Smooth muscle cell (in vitro differentiated cells): ENCODE measurements around the gene AMY1A. TPM values are rescaled to one million over a fixed set of nuclear protein-coding genes. Genes with fewer than 3 reads are reported as not detected.
"Not testable (repeated sequence)": the region's sequence is repeated elsewhere in the genome, so short reads cannot be mapped to it uniquely, and the experiment has no call there.

ENCODE experiments used
- DNase-seq: peaks from one replicate; lab custom pipeline; 2025; ENCODE audit not compliant: unreplicated experiment; lab: John Stamatoyannopoulos, UW
- H2AFZ ChIP-seq: fragments of 200-600 bp; sonication (generic); 2 replicates; pipeline ENCODE4 v1.6.0; 2016; ENCODE audit warnings: antibody characterized with exemption, low read depth, mild to moderate bottlenecking
- H3F3A ChIP-seq: fragments of 200-600 bp; sonication (generic); 2 replicates; pipeline ENCODE4 v1.6.0; 2017; ENCODE audit warnings: antibody characterized with exemption, low read depth
- H3K27ac ChIP-seq: fragments of 200-600 bp; sonication (generic); 2 replicates; pipeline ENCODE4 v1.5.1; 2016; ENCODE audit warnings: low read depth, mild to moderate bottlenecking
- H3K27me3 ChIP-seq: fragments of 200-600 bp; sonication (generic); 2 replicates; pipeline ENCODE4 v1.6.1; 2016; ENCODE audit warnings: low read depth, mild to moderate bottlenecking
- H3K36me3 ChIP-seq: fragments of 200-600 bp; sonication (generic); 2 replicates; pipeline ENCODE4 v1.5.1; 2016; ENCODE audit warnings: low read depth
- H3K4me1 ChIP-seq: fragments of 200-600 bp; sonication (generic); 2 replicates; pipeline ENCODE4 v1.5.1; 2016; ENCODE audit warnings: low read depth
- H3K4me2 ChIP-seq: fragments of 200-600 bp; sonication (generic); 2 replicates; pipeline ENCODE4 v1.6.0; 2016; ENCODE audit warnings: mild to moderate bottlenecking
- H3K4me3 ChIP-seq: fragments of 200-600 bp; sonication (generic); 2 replicates; pipeline ENCODE4 v1.5.1; 2016; ENCODE audit warnings: mild to moderate bottlenecking
- H3K79me2 ChIP-seq: fragments of 200-600 bp; sonication (generic); 2 replicates; pipeline ENCODE4 v1.6.0; 2016; ENCODE audit warnings: low read depth, mild to moderate bottlenecking
- H3K9ac ChIP-seq: fragments of 200-600 bp; sonication (generic); 2 replicates; pipeline ENCODE4 v1.6.0; 2016; ENCODE audit warnings: low read depth
- H3K9me3 ChIP-seq: fragments of 200-600 bp; sonication (generic); replicated peaks from 2 replicates; pipeline ENCODE4 v1.5.1; 2016; ENCODE audit warnings: low read depth
- H4K20me1 ChIP-seq: fragments of 200-600 bp; sonication (generic); 2 replicates; pipeline ENCODE4 v1.6.0; 2016; ENCODE audit warnings: low read depth
- CTCF ChIP-seq: fragments of 200-600 bp; sonication (generic); IDR thresholded peaks from 2 replicates; pipeline ENCODE4 v1.5.1; 2017; ENCODE audit warnings: borderline replicate concordance, mild to moderate bottlenecking, antibody characterized with exemption; ENCODE audit not compliant: insufficient read depth, poor library complexity, severe bottlenecking
- WGBS: methylation state at CpG from one replicate; pipeline ENCODE4 v1.1.7; 2016; ENCODE audit warnings: low lambda C conversion rate; 5-methylcytosine and 5-hydroxymethylcytosine counted together
- polyA plus RNA-seq: library from polyadenylated mRNA; unstranded; fragments of >200 nt; fragmentation: Nextera tagmentation; extraction: Ambion mirVana; gene quantifications from 2 replicates; pipeline ENCODE4 v1.2.1, GENCODE V29; 2016
- total RNA-seq: library from RNA; depleted of rRNA; stranded (reverse); fragments of >200 nt; gene quantifications from 2 replicates; pipeline ENCODE4 v1.2.3, GENCODE V29; 2014

AMY1A gene
- total RNA-seq, result not detected in 2 replicates
- polyA plus RNA-seq, result not detected in 2 replicates

GRCh38 chr1:103655460-103655859, at the start of gene AMY1A:
Gene AMY1A (plus strand): TSS chr1:103655760. CDS start chr1:103656331, 571 bp downstream.
- no CpG with 5 or more reads among the region's 5 CpGs for WGBS

GRCh38 chr1:103616362-103616761, 39.2 kb upstream of the AMY1A start:
- Histone ChIP-seq H3K4me2 (no peak overlapping the region), H3K9ac (no peak overlapping the region), H3K4me3 (no peak overlapping the region), H3K79me2 (no peaks in the 10 kb centered on the region), H4K20me1 (no peaks in the 10 kb centered on the region), H2AFZ (no peak overlapping the region), H3F3A (no peaks in the 10 kb centered on the region), H3K4me1 (no peaks in the 10 kb centered on the region), H3K9me3 (no peaks in the 10 kb centered on the region), H3K36me3 (no peaks in the 10 kb centered on the region), H3K27me3 (no peaks in the 10 kb centered on the region), H3K27ac (no peak overlapping the region)
- no peak for TF ChIP-seq CTCF
- no peak for DNase-seq
- WGBS, result 89% methylated on average over 2 of the region's 2 CpGs

More at GRCh38 chr1:103655460-103655859, at the start of gene AMY1A:
- not testable (repeated sequence) for H4K20me1 ChIP-seq, H3K27ac ChIP-seq, H3F3A ChIP-seq, H2AFZ ChIP-seq, H3K9me3 ChIP-seq, H3K27me3 ChIP-seq, H3K4me1 ChIP-seq, H3K9ac ChIP-seq, DNase-seq, H3K79me2 ChIP-seq, H3K4me2 ChIP-seq, H3K36me3 ChIP-seq, H3K4me3 ChIP-seq

GRCh38 chr1:103616994-103617477, 38.5 kb upstream of the AMY1A start, which contains the start of gene AMY2A:
Gene AMY2A (plus strand): TSS chr1:103617427. CDS start chr1:103617441, 14 bp downstream.
- not testable (repeated sequence) for H3K4me2 ChIP-seq, H3K27ac ChIP-seq, H3K4me1 ChIP-seq, DNase-seq, H3K27me3 ChIP-seq, H3K9me3 ChIP-seq, H3K4me3 ChIP-seq, H3K79me2 ChIP-seq, H2AFZ ChIP-seq, H3K9ac ChIP-seq, H4K20me1 ChIP-seq, H3F3A ChIP-seq, H3K36me3 ChIP-seq
- WGBS, result 77% methylated on average over 3 of the region's 3 CpGs

- not testable (repeated sequence) for H3K9ac ChIP-seq, H3K4me1 ChIP-seq, H3F3A ChIP-seq, H3K79me2 ChIP-seq, H3K27me3 ChIP-seq, H4K20me1 ChIP-seq, H3K4me3 ChIP-seq, H3K9me3 ChIP-seq, H3K27ac ChIP-seq, H2AFZ ChIP-seq, DNase-seq, H3K36me3 ChIP-seq, H3K4me2 ChIP-seq
- 77% methylated on average over 4 of the region's 4 CpGs for WGBS
Observed at GRCh38 chr1:103627436-103627835, 28.1 kb upstream of the AMY1A start.

- H3K27ac ChIP-seq, H3K9ac ChIP-seq, H3K27me3 ChIP-seq, H3K4me3 ChIP-seq, H3K36me3 ChIP-seq, H3F3A ChIP-seq, H4K20me1 ChIP-seq, H3K79me2 ChIP-seq, DNase-seq, H3K9me3 ChIP-seq, H2AFZ ChIP-seq, H3K4me1 ChIP-seq, H3K4me2 ChIP-seq: not testable (repeated sequence)
- WGBS, result no CpG with 5 or more reads among the region's 3 CpGs
Observed at GRCh38 chr1:103641194-103641593, 14.4 kb upstream of the AMY1A start.

- not testable (repeated sequence) for H3F3A ChIP-seq, H4K20me1 ChIP-seq, H3K4me1 ChIP-seq, H3K9ac ChIP-seq, H3K36me3 ChIP-seq, H2AFZ ChIP-seq, H3K4me3 ChIP-seq, H3K4me2 ChIP-seq, H3K27ac ChIP-seq, H3K79me2 ChIP-seq, DNase-seq, H3K27me3 ChIP-seq, H3K9me3 ChIP-seq
- no CpG with 5 or more reads among the region's 3 CpGs for WGBS
Observed at GRCh38 chr1:103643908-103644307, 11.7 kb upstream of the AMY1A start.

- no CpG with 5 or more reads among the region's 3 CpGs for WGBS
- not testable (repeated sequence) for DNase-seq, H3K4me1 ChIP-seq, H3K4me2 ChIP-seq, H3K4me3 ChIP-seq, H4K20me1 ChIP-seq, H3K27me3 ChIP-seq, H3F3A ChIP-seq, H3K79me2 ChIP-seq, H2AFZ ChIP-seq, H3K9me3 ChIP-seq, H3K36me3 ChIP-seq, H3K27ac ChIP-seq, H3K9ac ChIP-seq
Observed at GRCh38 chr1:103650305-103650704, 5.3 kb upstream of the AMY1A start.

- H3F3A ChIP-seq, H2AFZ ChIP-seq, H3K36me3 ChIP-seq, H3K4me2 ChIP-seq, H3K9me3 ChIP-seq, H4K20me1 ChIP-seq, H3K4me3 ChIP-seq, H3K27ac ChIP-seq, H3K9ac ChIP-seq, H3K79me2 ChIP-seq, H3K4me1 ChIP-seq, H3K27me3 ChIP-seq, DNase-seq: not testable (repeated sequence)
- WGBS, result no CpG with 5 or more reads among the region's 4 CpGs
Observed at GRCh38 chr1:103650889-103651288, 4.7 kb upstream of the AMY1A start.
